Upper lobe of left lung (tissue), 6 donors: ENCODE data around the gene PACS2. TPM values are rescaled to one million over a fixed set of nuclear protein-coding genes. Genes with fewer than 3 reads are reported as not detected.

Source experiments
- ATAC-seq, 2 donors: fragments of 200-7000 bp; cut with Tn5 transposase; one replicate each; pipeline ENCODE4 v1.9.1; 2022; ENCODE audit warnings: mild to moderate bottlenecking in 2 of 2, moderate library complexity in 2 of 2; ENCODE audit not compliant: low FRiP score in 2 of 2
- DNase-seq, 2 donors: peaks; one replicate each; pipeline ENCODE4 v3.0.0-alpha.2; 2019 to 2020
- H3K27ac ChIP-seq, 4 donors: fragments of 200-600 bp; sonication (generic); one replicate each; pipeline ENCODE4 v1.5.1; 2016 to 2019
- H3K27me3 ChIP-seq, 4 donors: fragments of 200-600 bp; sonication (generic); one replicate each; pipeline ENCODE4 v1.5.1; 2017 to 2019
- H3K36me3 ChIP-seq, 4 donors: fragments of 200-600 bp; sonication (generic); one replicate each; pipeline ENCODE4 v1.5.1; 2016 to 2019
- H3K4me1 ChIP-seq, 4 donors: fragments of 200-600 bp; sonication (generic); one replicate each; pipeline ENCODE4 v1.5.1; 2018 to 2019
- H3K4me3 ChIP-seq, 4 donors: fragments of 200-600 bp; sonication (generic); one replicate each; pipeline ENCODE4 v1.5.1; 2017 to 2019; ENCODE audit warnings: mild to moderate bottlenecking in 2 of 4, moderate library complexity in 1 of 4
- H3K9me3 ChIP-seq, 4 donors: fragments of 200-600 bp; sonication (generic); one replicate each; pipeline ENCODE4 v1.5.1; 2018 to 2019
- EP300 ChIP-seq, 4 donors: sonication (generic); formaldehyde crosslinking; IDR thresholded peaks; one replicate each; pipeline ENCODE4 v1.5.1; 2017; ENCODE audit warnings: antibody characterized with exemption in 4 of 4, control low read depth in 2 of 4
- POLR2A ChIP-seq, 4 donors: fragments of 450-650 bp; IDR thresholded peaks; one replicate each; pipeline ENCODE4 v1.5.1; 2016 to 2017; ENCODE audit warnings: antibody characterized with exemption in 4 of 4, mild to moderate bottlenecking in 2 of 4
- POLR2AphosphoS5 ChIP-seq, 2 donors: sonication (generic); formaldehyde crosslinking; IDR thresholded peaks; one replicate each; pipeline ENCODE4 v1.5.1; 2017; ENCODE audit warnings: antibody characterized with exemption in 2 of 2
- WGBS, 2 donors: methylation state at CpG; one replicate each; pipeline ENCODE4 v1.1.5; 2017 to 2018; 5-methylcytosine and 5-hydroxymethylcytosine counted together
- total RNA-seq, 6 donors: library from RNA; depleted of rRNA in 4 of 6; stranded (reverse); fragments of >200 nt in 4 of 6; gene quantifications; one replicate each; pipeline versions ENCODE4 v1.1.0 to v1.2.1, GENCODE V29; 2016 to 2021
- TF ChIP-seq, protein P1 (sequence below), 6 experiments: fragments of 450-650 bp in 4 of 6; fragments of 200-600 bp in 2 of 6; sonication (generic) in 2 of 6; IDR thresholded peaks; one replicate each; pipeline ENCODE4 v1.5.1; 2016 to 2019; ENCODE audit warnings: antibody characterized with exemption in 6 of 6
- donor health status: DM: no; HTN: no; CAD: no; lungs with moderate emphysema.
- donor health status: DM: no; HTN: yes; CAD: no; lungs with severe emphysema.

Gene PACS2
- total RNA-seq, 6 donors from 2014 or later: 53.4 to 204 (median 86.5) TPM

DNA sequence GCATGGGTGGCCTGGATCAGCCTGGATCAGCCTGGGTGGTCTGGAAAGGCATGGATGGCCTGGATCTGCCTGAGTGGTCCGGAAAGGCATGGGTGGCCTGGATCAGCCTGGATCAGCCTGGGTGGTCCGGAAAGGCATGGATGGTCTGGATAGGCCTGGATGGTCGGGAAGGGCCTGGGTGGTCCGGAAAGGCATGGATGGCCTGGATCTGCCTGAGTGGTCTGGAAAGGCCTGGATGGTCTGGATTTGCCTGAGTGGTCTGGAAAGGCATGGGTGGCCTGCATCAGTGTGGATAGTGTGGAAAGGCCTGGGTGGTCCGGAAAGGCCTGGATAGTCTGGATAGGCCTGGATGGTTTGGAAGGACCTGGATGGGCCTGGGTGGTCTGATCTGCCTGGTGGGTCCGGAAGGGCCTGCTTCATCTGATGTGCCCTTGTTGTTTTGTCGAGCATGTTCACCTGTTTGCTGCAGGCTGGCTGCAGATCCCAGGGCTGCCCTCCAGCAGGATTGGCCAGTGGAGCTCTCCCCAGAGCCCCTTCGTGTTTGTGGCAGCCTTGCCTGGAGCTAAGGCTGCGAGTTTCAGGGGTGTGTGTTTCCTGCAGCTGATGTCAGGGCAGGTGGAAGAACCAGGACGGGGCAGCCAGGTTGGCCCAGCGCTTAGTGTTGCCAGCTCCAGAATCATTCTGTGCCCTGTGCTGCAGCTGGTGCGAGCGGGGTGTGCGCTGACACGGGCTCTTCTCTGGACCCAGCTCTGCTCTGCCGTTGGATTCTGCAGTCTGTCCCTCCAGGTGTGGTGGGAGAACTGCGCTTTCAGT, 64.5 kb downstream of the PACS2 start:
- peaks cover 4 to 42% (median 31%) of the 10 kb centered on the region in 4 donors for H3K36me3 ChIP-seq
- peak in 1 of 2 donors; percentile 42 for DNase-seq
- TF ChIP-seq, protein P1, sequence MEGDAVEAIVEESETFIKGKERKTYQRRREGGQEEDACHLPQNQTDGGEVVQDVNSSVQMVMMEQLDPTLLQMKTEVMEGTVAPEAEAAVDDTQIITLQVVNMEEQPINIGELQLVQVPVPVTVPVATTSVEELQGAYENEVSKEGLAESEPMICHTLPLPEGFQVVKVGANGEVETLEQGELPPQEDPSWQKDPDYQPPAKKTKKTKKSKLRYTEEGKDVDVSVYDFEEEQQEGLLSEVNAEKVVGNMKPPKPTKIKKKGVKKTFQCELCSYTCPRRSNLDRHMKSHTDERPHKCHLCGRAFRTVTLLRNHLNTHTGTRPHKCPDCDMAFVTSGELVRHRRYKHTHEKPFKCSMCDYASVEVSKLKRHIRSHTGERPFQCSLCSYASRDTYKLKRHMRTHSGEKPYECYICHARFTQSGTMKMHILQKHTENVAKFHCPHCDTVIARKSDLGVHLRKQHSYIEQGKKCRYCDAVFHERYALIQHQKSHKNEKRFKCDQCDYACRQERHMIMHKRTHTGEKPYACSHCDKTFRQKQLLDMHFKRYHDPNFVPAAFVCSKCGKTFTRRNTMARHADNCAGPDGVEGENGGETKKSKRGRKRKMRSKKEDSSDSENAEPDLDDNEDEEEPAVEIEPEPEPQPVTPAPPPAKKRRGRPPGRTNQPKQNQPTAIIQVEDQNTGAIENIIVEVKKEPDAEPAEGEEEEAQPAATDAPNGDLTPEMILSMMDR (IDR thresholded peaks at IDR 0.05): no peak
- no peak for TF ChIP-seq EP300 (IDR thresholded peaks at IDR 0.05)
- no peak for TF ChIP-seq POLR2A (IDR thresholded peaks at IDR 0.05)
- no peak for TF ChIP-seq POLR2AphosphoS5 (IDR thresholded peaks at IDR 0.05)

DNA sequence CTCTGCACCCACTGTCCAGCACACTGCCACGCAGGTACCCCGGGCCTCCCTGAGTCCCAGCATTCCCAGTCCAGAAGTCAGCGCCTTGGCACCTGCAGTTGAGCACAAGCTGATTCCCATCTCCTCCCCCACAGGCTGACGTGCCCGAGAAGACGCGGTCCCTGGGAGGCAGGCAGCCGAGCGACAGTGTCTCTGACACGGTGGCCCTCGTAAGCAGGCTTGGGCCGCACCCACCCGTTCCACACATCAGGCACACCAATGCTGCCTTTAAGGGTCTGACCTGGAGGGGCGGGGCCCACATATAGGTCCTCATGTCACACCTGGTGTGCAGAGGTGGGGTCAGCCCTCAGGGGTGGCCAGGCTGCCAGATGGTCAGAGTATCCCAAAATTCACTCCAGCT, 65.4 kb downstream of the PACS2 start:
- Histone ChIP-seq H3K27me3 (no peaks in the 10 kb centered on the region), H3K4me1 (no peaks in the 10 kb centered on the region), H3K4me3 (no peak overlapping the region), H3K9me3 (no peaks in the 10 kb centered on the region), H3K36me3 (peaks cover 6 to 50% (median 39%) of the 10 kb centered on the region in 4 donors), H3K27ac (no peak overlapping the region)
- ATAC-seq: no peak
- WGBS, 2 donors: 90 to 100% methylated on average over 1 to 13 of the region's 14 CpGs
- peak in 1 of 2 donors; percentile 69 for DNase-seq
- no peak for TF ChIP-seq EP300 (IDR thresholded peaks at IDR 0.05)
- no peak for TF ChIP-seq POLR2AphosphoS5 (IDR thresholded peaks at IDR 0.05)
- no peak for TF ChIP-seq POLR2A (IDR thresholded peaks at IDR 0.05)
- TF ChIP-seq, protein P1 (IDR thresholded peaks at IDR 0.05): no peak

More for the DNA sequence above, 64.5 kb downstream of the PACS2 start:
- H3K4me1 ChIP-seq: no peaks in the 10 kb centered on the region
- no peak overlapping the region for H3K4me3 ChIP-seq
- H3K27me3 ChIP-seq: no peaks in the 10 kb centered on the region
- ATAC-seq: no peak
- H3K27ac ChIP-seq: no peak overlapping the region
- 92 to 97% methylated on average over 5 to 17 of the region's 17 CpGs for WGBS, 2 donors
- H3K9me3 ChIP-seq: no peaks in the 10 kb centered on the region

DNA sequence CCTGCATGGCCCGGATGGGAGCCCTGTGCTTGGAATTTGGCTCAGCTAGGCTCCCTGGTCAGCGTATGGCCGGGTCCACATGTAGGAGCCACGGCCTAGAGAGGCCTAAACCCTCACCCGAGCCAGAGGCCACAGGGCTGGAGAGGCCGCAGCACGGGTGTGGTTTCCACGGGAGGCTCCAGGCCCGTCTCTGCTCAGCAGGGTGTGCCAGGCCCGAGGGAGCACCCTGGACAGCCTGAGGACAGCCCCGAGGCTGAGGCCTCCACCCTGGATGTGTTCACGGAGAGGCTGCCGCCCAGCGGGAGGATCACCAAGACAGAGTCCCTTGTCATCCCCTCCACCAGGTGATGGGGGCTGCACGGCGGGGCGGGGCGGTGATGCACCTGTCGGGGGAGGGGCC, 66.2 kb downstream of the PACS2 start:
- 96 to 100% methylated on average over 5 to 9 of the region's 19 CpGs for WGBS, 2 donors
- Histone ChIP-seq H3K27me3 (no peaks in the 10 kb centered on the region), H3K27ac (no peak overlapping the region), H3K4me1 (no peaks in the 10 kb centered on the region), H3K4me3 (no peak overlapping the region), H3K9me3 (no peaks in the 10 kb centered on the region), H3K36me3 (peaks cover 6 to 58% (median 45%) of the 10 kb centered on the region in 4 donors)
- DNase-seq (peak in 1 of 2 donors; percentile 79), ATAC-seq (peak in 1 of 2 donors; percentile 39)
- TF ChIP-seq, protein P1 (IDR thresholded peaks at IDR 0.05): no peak
- TF ChIP-seq POLR2A (IDR thresholded peaks at IDR 0.05): no peak
- no peak for TF ChIP-seq EP300 (IDR thresholded peaks at IDR 0.05)
- TF ChIP-seq POLR2AphosphoS5 (IDR thresholded peaks at IDR 0.05): no peak

DNA sequence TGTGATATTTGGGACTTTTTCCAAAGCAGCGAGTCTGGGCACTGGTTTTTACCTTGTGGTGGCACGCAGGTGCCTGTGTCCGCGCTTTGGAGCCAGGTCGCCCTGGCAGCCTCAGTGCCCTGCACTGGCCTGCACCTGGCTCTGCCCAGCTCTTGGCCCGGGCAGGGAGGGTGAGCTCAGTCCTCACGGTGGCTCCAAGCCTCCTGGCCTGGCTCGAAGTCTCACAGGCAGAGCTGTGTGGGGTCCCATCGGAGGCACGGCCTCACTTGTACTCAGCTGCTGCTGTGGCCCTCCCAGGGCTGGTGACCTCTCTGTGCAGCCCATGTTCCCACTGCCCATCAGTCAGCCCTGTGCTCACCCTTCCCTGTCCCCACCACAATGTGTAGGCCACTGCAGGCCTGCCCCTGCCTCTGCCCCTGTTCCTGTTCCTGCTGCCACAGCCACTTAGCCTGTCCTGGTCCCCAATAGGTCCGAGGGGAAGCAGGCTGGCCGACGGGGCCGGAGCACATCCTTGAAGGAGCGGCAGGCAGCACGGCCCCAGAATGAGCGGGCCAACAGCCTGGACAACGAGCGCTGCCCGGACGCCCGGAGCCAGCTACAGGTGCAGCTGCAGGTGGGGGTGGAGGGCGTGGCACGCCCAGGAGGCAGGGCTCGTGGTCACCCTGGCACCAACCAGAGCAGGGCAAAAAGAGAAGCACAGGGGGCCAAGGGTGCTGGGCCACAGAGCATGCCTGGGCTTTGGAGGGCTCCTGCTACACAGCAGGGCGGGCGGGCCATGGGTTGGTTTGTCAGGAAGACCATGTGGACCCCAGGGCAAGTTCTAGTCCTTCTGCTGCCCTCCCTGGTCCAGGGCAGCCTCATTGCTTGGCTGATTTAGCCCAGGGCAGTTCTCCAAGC, 67.1 kb downstream of the PACS2 start:
- no peak for TF ChIP-seq POLR2AphosphoS5 (IDR thresholded peaks at IDR 0.05)
- TF ChIP-seq, protein P1 (IDR thresholded peaks at IDR 0.05): no peak
- no peak for TF ChIP-seq POLR2A (IDR thresholded peaks at IDR 0.05)
- TF ChIP-seq EP300 (IDR thresholded peaks at IDR 0.05): no peak
- Histone ChIP-seq H3K27ac (no peak overlapping the region), H3K4me1 (no peaks in the 10 kb centered on the region), H3K36me3 (peaks cover 6 to 66% (median 50%) of the 10 kb centered on the region in 4 donors), H3K27me3 (no peaks in the 10 kb centered on the region), H3K4me3 (no peak overlapping the region), H3K9me3 (no peaks in the 10 kb centered on the region)
- DNase-seq: peak in 1 of 2 donors; percentile 83
- ATAC-seq: no peak
- WGBS, 2 donors: 93 to 95% methylated on average over 19 to 25 of the region's 27 CpGs
